Upper lobe of right lung (tissue), 1 donor: ENCODE results near the gene PYURF. TPM values are rescaled to one million over a fixed set of nuclear protein-coding genes. Genes with fewer than 3 reads are reported as not detected.
"Not testable (repeated sequence)": the region's sequence is repeated elsewhere in the genome, so short reads cannot be mapped to it uniquely, and the experiment has no call there.

ENCODE experiments used
- ATAC-seq: fragments of 200-7000 bp; cut with Tn5 transposase; one replicate; pipeline ENCODE4 v1.9.1; 2020; ENCODE audit warnings: mild to moderate bottlenecking, moderate library complexity
- DNase-seq: peaks from one replicate; pipeline ENCODE4 v3.0.0-alpha.2; 2020
- H3K27ac ChIP-seq: fragments of 200-600 bp; one replicate; pipeline ENCODE4 v1.8.0; 2022
- H3K27me3 ChIP-seq: fragments of 200-600 bp; one replicate; pipeline ENCODE4 v1.8.0; 2022; ENCODE audit warnings: mild to moderate bottlenecking
- H3K36me3 ChIP-seq: fragments of 200-600 bp; one replicate; pipeline ENCODE4 v1.8.0; 2022
- H3K4me1 ChIP-seq: fragments of 200-600 bp; one replicate; pipeline ENCODE4 v1.8.0; 2022
- H3K4me3 ChIP-seq: fragments of 200-600 bp; one replicate; pipeline ENCODE4 v1.8.0; 2022; ENCODE audit warnings: mild to moderate bottlenecking
- H3K9me3 ChIP-seq: fragments of 200-600 bp; one replicate; pipeline ENCODE4 v1.8.0; 2022
- intact Hi-C: fragments of 100-400 bp; cut with DNase I; formaldehyde crosslinking; loops from one replicate; pipeline ENCODE4 v1.11.0; 2022
- long read RNA-seq: library from polyadenylated mRNA; unstranded; transcript quantifications from one replicate; pipeline ENCODE4 v2.0.0, GENCODE V29; 2021
- total RNA-seq: library from RNA; stranded (reverse); fragmentation: NEBNext Ultra II Directional; extraction: Animal tissue kit (Norgen Biotek cat#: 25700); gene quantifications from one replicate; pipeline ENCODE4 v1.2.1, GENCODE V29; 2021
- TF ChIP-seq, protein P1 (sequence below): fragments of 200-600 bp; IDR thresholded peaks from one replicate; pipeline ENCODE4 v1.8.0; 2022; ENCODE audit warnings: antibody characterized with exemption
- donor health status: DM: no; HTN: yes; CAD: no; lungs with severe emphysema.

PYURF gene
- 67.9 TPM for total RNA-seq
- long read RNA-seq, transcript PYURF-201 (2 exons, 1,361 nt) = major isoform, 209 of 209 reads
- long read RNA-seq, partial matches to known transcripts = 0 of 209 reads
- long read RNA-seq, other reads (novel, unspliced or antisense) = 0 of 209 reads

DNA sequence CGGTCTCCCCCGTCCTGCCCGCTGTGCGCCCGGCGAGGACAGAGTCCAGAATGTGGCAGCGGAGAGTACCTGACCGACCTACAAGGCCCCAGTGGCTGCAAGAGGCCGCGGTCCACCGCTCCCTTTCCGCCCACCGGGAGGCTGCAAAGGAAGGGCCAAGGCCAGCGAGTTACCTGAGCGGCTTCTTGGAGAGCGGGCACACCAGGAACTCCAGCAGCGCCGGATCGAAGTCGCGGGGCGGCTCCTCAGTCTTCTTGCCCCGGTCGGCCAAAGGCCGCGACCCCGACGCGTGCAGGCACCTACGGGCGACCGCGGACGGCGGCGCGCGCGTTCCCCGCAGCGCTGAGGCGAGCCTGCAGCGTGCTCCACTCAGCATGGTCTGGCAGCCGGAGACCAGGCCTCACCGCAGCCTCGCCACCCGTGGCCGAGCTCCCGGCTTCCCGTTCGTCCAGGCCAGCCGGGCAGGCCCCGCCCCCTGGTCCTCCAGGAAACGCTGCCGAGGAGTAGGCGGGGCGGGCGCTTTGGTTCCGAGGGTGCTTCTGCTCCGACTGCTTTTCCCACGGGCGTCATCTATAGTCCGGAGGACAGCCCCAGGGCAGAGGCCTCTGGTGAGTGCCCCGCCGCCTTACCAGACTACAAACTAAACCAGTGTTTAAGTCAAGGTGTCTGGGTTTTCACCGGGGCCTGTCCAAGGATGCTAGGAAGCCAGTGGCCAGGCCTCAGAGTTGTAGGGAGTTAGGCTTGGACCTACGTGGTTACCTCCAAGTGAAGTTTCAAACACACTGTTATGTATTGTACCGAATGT is at the start of gene PYURF:
Gene PYURF (minus strand): TSS at position 452 of the 805 bp plus-strand sequence. CDS start 76 bp downstream, at position 376.
- Histone ChIP-seq H3K4me1 (peaks cover 16% of the 10 kb centered on the region), H3K27ac (peak within 1 kb of the TSS; percentile 83), H3K4me3 (peak within 1 kb of the TSS; percentile 64), H3K9me3 (no peaks in the 10 kb centered on the region), H3K27me3 (no peaks in the 10 kb centered on the region), H3K36me3 (peaks cover 9% of the 10 kb centered on the region)
- DNase-seq (peak; percentile 98), ATAC-seq (peak; percentile 99)
- intact Hi-C loops = no loop called here
- TF ChIP-seq, protein P1, sequence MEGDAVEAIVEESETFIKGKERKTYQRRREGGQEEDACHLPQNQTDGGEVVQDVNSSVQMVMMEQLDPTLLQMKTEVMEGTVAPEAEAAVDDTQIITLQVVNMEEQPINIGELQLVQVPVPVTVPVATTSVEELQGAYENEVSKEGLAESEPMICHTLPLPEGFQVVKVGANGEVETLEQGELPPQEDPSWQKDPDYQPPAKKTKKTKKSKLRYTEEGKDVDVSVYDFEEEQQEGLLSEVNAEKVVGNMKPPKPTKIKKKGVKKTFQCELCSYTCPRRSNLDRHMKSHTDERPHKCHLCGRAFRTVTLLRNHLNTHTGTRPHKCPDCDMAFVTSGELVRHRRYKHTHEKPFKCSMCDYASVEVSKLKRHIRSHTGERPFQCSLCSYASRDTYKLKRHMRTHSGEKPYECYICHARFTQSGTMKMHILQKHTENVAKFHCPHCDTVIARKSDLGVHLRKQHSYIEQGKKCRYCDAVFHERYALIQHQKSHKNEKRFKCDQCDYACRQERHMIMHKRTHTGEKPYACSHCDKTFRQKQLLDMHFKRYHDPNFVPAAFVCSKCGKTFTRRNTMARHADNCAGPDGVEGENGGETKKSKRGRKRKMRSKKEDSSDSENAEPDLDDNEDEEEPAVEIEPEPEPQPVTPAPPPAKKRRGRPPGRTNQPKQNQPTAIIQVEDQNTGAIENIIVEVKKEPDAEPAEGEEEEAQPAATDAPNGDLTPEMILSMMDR = no peak

GRCh38 chr4:88570001-88570400 is 46.4 kb upstream of the PYURF start:
- H3K27me3 ChIP-seq = no peaks in the 10 kb centered on the region
- intact Hi-C loops = no loop called here
- no peaks in the 10 kb centered on the region for H3K4me1 ChIP-seq
- H3K27ac ChIP-seq = no peak overlapping the region
- H3K36me3 ChIP-seq = no peaks in the 10 kb centered on the region
- no peaks in the 10 kb centered on the region for H3K9me3 ChIP-seq
- DNase-seq = no peak
- ATAC-seq = no peak
- H3K4me3 ChIP-seq = no peak overlapping the region
- TF ChIP-seq, protein P1 = no peak

GRCh38 chr4:88567591-88567990 is 44.0 kb upstream of the PYURF start:
- H3K27ac ChIP-seq = no peak overlapping the region
- no peak overlapping the region for H3K4me3 ChIP-seq
- no peak for DNase-seq
- no peaks in the 10 kb centered on the region for H3K9me3 ChIP-seq
- H3K4me1 ChIP-seq = no peaks in the 10 kb centered on the region
- ATAC-seq = no peak
- H3K27me3 ChIP-seq = no peaks in the 10 kb centered on the region
- no peaks in the 10 kb centered on the region for H3K36me3 ChIP-seq
- TF ChIP-seq, protein P1 = no peak
- intact Hi-C loops = no loop called here

DNA sequence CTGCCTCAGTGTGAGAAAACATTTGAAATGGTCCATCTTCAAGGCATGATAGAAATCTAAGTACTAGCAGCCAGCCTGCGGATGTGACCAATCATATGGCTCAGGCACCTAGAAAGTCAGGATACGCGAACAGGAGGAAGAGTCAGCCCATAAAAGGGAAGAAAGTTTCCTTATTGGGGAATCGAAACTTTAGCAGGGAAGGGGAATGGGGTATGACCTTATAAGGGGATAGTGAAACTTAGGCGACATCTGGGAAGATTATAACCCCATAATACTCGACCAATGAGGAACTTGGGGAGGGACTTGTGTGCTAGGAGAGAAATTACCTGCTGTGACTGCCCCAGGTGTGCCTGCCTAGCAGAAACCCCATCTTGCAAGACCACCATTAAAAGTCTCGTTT is 26.2 kb upstream of the PYURF start:
- no peaks in the 10 kb centered on the region for H3K4me1 ChIP-seq
- ATAC-seq = no peak
- DNase-seq = no peak
- H3K36me3 ChIP-seq = no peaks in the 10 kb centered on the region
- intact Hi-C loops = no loop called here
- H3K9me3 ChIP-seq = no peaks in the 10 kb centered on the region
- TF ChIP-seq, protein P1 = no peak
- no peak overlapping the region for H3K4me3 ChIP-seq
- no peaks in the 10 kb centered on the region for H3K27me3 ChIP-seq
- H3K27ac ChIP-seq = no peak overlapping the region

- H3K4me3 ChIP-seq, H3K4me1 ChIP-seq, H3K27me3 ChIP-seq, H3K36me3 ChIP-seq, H3K9me3 ChIP-seq, ATAC-seq, H3K27ac ChIP-seq: not testable (repeated sequence)
- DNase-seq = peak; percentile 83
- intact Hi-C loops = loop anchor here (10.0 kb wide), 1 partner anchor 125 kb away; no protein-coding TSS in a partner anchor
- TF ChIP-seq, protein P1 = peak; percentile 79
Observed at GRCh38 chr4:88539322-88540068, 15.9 kb upstream of the PYURF start.
